CD4-positive, alpha-beta T cell (primary cell): ENCODE results near the gene ITLN2. TPM values are rescaled to one million over a fixed set of nuclear protein-coding genes. Genes with fewer than 3 reads are reported as not detected.
"Not testable (repeated sequence)": the region's sequence is repeated elsewhere in the genome, so short reads cannot be mapped to it uniquely, and the experiment has no call there.

ENCODE experiments used
- ATAC-seq: fragments of 200-7000 bp; cut with Tn5 transposase; one replicate; pipeline ENCODE4 v1.10.0; 2022; ENCODE audit warnings: mild to moderate bottlenecking; ENCODE audit not compliant: poor library complexity
- CTCF ChIA-PET: fragments of 350-600 bp; sonication (Branson Sonifier 250); formaldehyde crosslinking; loops from one replicate; lab custom pipeline; 2021; ENCODE audit warnings: antibody characterized with exemption, inconsistent platforms; lab: Charles Lee
- POLR2A ChIA-PET: fragments of 350-600 bp; sonication (Branson Sonifier 250); formaldehyde crosslinking; loops from one replicate; lab custom pipeline; 2021; ENCODE audit warnings: antibody characterized with exemption, inconsistent platforms; lab: Charles Lee
- DNase-seq, 14 experiments: peaks; one replicate each; pipeline ENCODE4 v3.0.0-alpha.2; 2013 to 2020; ENCODE audit warnings: mixed read lengths in 2 of 14
- H3K27ac ChIP-seq, 2 donors: one replicate each; pipeline versions ENCODE4 v1.5.1 to v1.7.0; 2013; ENCODE audit warnings: low read length in 2 of 2, low read depth in 1 of 2, mild to moderate bottlenecking in 1 of 2
- H3K27me3 ChIP-seq, 2 experiments: 1 replicate in 1 of 2; 2 replicates in 1 of 2; pipeline versions ENCODE4 v1.6.1 to v1.7.0; 2013; ENCODE audit warnings: low read length in 2 of 2, control low read depth in 1 of 2, mild to moderate bottlenecking in 1 of 2, moderate library complexity in 1 of 2; ENCODE audit not compliant: insufficient read depth in 2 of 2, control insufficient read depth in 1 of 2
- H3K36me3 ChIP-seq: one replicate; pipeline ENCODE4 v1.6.1; 2013; ENCODE audit warnings: low read length, control low read depth; ENCODE audit not compliant: insufficient read depth
- H3K4me1 ChIP-seq: one replicate; pipeline ENCODE4 v1.6.1; 2013; ENCODE audit warnings: low read length, control low read depth; ENCODE audit not compliant: insufficient read depth
- H3K4me3 ChIP-seq: one replicate; pipeline ENCODE4 v1.5.1; 2013; ENCODE audit warnings: mild to moderate bottlenecking, low read length, moderate library complexity
- H3K9me3 ChIP-seq, 2 experiments: 1 replicate in 1 of 2; 2 replicates in 1 of 2; pipeline versions ENCODE4 v1.6.1 to v1.7.0; 2013; ENCODE audit warnings: low read length in 2 of 2, mild to moderate bottlenecking in 2 of 2, control low read depth in 1 of 2, moderate library complexity in 1 of 2; ENCODE audit not compliant: control insufficient read depth in 1 of 2, insufficient read depth in 1 of 2
- H3K27ac Mint-ChIP-seq: one replicate; pipeline ENCODE4 v1.8.0; 2020; ENCODE audit warnings: mixed read lengths
- H3K27me3 Mint-ChIP-seq: one replicate; pipeline ENCODE4 v1.8.0; 2021; ENCODE audit warnings: mixed read lengths
- H3K36me3 Mint-ChIP-seq: one replicate; pipeline ENCODE4 v1.8.0; 2021; ENCODE audit warnings: low read depth, mixed read lengths
- H3K4me1 Mint-ChIP-seq: one replicate; pipeline ENCODE4 v1.8.0; 2021; ENCODE audit warnings: low read depth, mixed read lengths
- H3K4me3 Mint-ChIP-seq: one replicate; pipeline ENCODE4 v1.8.0; 2020; ENCODE audit warnings: mild to moderate bottlenecking, mixed read lengths
- H3K9me3 Mint-ChIP-seq: one replicate; pipeline ENCODE4 v1.8.0; 2020; ENCODE audit warnings: mixed read lengths
- intact Hi-C, 2 experiments: fragments of 100-400 bp; cut with DNase I in 1 of 2; cut with micrococcal nuclease in 1 of 2; formaldehyde crosslinking; loops; one replicate each; pipeline versions ENCODE4 v1.15.1 to v1.9.0; 2023 to 2025; cut with DNase I, micrococcal nuclease
- total RNA-seq, 174 experiments: library from RNA in 2 of 174; stranded (reverse) in 2 of 174; gene quantifications; one replicate each; pipeline ENCODE4 v1.2.3 and lab custom pipeline; 2021 to 2026
- TF ChIP-seq, protein P1 (sequence below): fragments of 200-600 bp; IDR thresholded peaks from one replicate; pipeline ENCODE4 v1.8.0; 2022; ENCODE audit warnings: antibody characterized with exemption, mild to moderate bottlenecking

ITLN2 gene
- total RNA-seq, 2 experiments from 2014 or later: not detected

DNA sequence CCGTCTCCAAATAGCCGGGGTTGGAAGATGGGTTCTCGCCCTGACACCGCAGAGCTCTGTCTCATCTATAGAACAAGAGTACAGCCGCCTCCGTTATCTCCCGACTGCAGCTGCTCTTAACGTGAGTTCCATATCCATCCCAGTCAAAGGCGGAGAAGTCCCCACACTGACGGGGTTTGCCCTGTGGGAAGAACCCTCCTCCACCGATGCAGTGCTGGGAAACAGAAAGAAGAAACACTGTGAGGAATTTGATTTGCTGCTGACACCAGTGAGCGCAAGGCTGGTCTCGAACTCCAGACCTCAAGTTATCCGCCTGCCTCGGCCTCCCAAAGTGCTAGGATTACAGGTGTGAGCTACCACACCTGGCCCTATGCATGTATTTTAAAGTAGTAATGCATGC is 9.5 kb downstream of the ITLN2 start:
- TF ChIP-seq, protein P1, sequence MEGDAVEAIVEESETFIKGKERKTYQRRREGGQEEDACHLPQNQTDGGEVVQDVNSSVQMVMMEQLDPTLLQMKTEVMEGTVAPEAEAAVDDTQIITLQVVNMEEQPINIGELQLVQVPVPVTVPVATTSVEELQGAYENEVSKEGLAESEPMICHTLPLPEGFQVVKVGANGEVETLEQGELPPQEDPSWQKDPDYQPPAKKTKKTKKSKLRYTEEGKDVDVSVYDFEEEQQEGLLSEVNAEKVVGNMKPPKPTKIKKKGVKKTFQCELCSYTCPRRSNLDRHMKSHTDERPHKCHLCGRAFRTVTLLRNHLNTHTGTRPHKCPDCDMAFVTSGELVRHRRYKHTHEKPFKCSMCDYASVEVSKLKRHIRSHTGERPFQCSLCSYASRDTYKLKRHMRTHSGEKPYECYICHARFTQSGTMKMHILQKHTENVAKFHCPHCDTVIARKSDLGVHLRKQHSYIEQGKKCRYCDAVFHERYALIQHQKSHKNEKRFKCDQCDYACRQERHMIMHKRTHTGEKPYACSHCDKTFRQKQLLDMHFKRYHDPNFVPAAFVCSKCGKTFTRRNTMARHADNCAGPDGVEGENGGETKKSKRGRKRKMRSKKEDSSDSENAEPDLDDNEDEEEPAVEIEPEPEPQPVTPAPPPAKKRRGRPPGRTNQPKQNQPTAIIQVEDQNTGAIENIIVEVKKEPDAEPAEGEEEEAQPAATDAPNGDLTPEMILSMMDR: no peak
- ChIA-PET POLR2A (no interaction called here), CTCF (no interaction called here)

DNA sequence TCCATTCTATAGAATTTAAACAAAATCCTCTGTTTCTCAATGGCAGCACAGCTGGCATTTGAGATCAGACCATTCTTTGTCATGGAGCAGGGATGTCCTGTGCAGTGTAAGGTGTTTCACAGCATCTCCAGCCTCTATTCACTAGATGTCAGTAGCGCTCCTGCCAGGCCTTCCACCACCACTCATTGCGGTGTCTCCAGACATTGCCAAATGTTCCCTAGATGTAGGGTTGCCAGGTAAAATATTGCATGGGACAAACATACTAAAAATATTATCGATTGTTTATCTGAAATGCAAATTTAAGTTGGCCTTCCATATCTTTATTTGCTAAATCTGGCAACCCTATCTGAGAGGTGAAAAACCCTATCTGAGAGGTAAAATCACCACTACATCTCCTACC is 11.7 kb downstream of the ITLN2 start:
- no peaks in the 10 kb centered on the region for H3K36me3 ChIP-seq
- H3K4me3 Mint-ChIP-seq: no peak overlapping the region
- TF ChIP-seq, protein P1: no peak
- DNase-seq (no peak), ATAC-seq (no peak)
- peaks cover 0 to 3% of the 10 kb centered on the region in 2 experiments for H3K27me3 ChIP-seq
- no peak overlapping the region for H3K27ac ChIP-seq
- no peaks in the 10 kb centered on the region for H3K9me3 Mint-ChIP-seq
- peaks cover 0 to 6% of the 10 kb centered on the region in 2 experiments for H3K9me3 ChIP-seq
- ChIA-PET CTCF (no interaction called here), POLR2A (no interaction called here)
- no peak overlapping the region for H3K4me3 ChIP-seq
- intact Hi-C loops: no loop called here
- no peak overlapping the region for H3K27ac Mint-ChIP-seq
- H3K36me3 Mint-ChIP-seq: no peaks in the 10 kb centered on the region
- H3K4me1 ChIP-seq: no peaks in the 10 kb centered on the region
- peaks cover 8% of the 10 kb centered on the region for H3K27me3 Mint-ChIP-seq
- H3K4me1 Mint-ChIP-seq: no peaks in the 10 kb centered on the region

More for the DNA sequence above, 9.5 kb downstream of the ITLN2 start:
- Histone ChIP-seq H3K27me3 (peaks cover 0 to 3% of the 10 kb centered on the region in 2 experiments), H3K4me3 (no peak overlapping the region), H3K9me3 (peaks cover 0 to 6% of the 10 kb centered on the region in 2 experiments), H3K27ac (no peak overlapping the region), H3K4me1 (no peaks in the 10 kb centered on the region), H3K36me3 (no peaks in the 10 kb centered on the region)
- intact Hi-C loops: no loop called here
- DNase-seq (no peak), ATAC-seq (no peak)
- Mint-ChIP-seq H3K36me3 (no peaks in the 10 kb centered on the region), H3K4me1 (no peaks in the 10 kb centered on the region), H3K27ac (no peak overlapping the region), H3K9me3 (no peaks in the 10 kb centered on the region), H3K27me3 (peaks cover 6% of the 10 kb centered on the region), H3K4me3 (no peak overlapping the region)

DNA sequence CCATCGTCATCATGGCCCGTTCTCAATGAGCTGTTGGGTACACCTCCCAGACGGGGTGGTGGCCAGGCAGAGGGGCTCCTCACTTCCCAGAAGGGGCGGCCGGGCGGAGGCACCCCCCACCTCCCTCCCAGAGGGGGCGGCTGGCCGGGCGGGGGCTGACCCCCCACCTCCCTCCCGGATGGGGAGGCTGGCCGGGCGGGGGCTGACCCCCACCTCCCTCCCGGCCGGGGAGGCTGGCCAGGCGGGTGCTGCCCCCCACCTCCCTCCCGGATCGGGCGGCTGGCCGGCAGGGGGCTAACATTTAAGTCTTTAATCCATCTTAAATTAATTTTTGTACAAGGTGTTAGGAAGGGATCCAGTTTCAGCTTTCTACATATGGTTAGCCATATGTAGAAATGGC is 17.9 kb downstream of the ITLN2 start:
- peaks cover 0 to 13% of the 10 kb centered on the region in 2 experiments for H3K9me3 ChIP-seq
- H3K27ac Mint-ChIP-seq, POLR2A ChIA-PET, CTCF ChIA-PET, H3K4me1 ChIP-seq, H3K4me1 Mint-ChIP-seq, H3K36me3 ChIP-seq, ATAC-seq, H3K9me3 Mint-ChIP-seq, DNase-seq, H3K27ac ChIP-seq, H3K27me3 Mint-ChIP-seq, intact Hi-C loops, H3K4me3 ChIP-seq, H3K4me3 Mint-ChIP-seq, H3K36me3 Mint-ChIP-seq, H3K27me3 ChIP-seq: not testable (repeated sequence)

DNA sequence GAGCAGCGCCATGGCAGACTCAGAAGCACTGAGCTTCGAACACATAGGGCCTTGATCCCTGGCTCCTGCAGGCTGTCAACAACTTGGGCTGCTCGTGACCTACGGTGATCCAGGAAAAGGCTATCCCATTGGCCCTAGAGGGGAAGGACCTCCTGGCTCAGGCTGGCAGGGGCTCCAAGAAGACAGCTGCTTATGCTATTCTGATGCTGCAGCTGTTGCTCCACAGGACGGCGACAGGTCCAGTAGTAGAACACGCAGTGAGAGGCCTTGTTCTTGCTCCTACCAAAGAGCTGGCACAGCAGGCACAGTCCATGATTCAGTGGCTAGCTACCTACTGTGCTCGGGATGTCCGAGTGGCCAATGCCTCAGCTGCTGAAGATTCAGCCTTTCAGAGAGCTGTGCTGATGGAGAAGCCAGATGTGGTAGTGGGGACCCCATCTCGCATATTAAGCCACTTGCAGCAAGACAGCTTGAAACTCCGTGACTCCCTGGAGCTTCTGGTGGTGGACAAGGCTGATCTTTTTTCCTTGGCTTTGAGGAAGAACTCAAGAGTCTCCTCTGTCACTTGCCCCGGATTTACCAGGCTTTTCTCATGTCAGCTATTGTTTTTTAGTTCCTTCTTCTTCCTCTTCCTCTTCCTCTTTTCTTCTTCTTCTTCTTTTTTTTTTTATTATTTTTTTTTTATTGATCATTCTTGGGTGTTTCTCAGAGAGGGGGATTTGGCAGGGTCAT is 18.9 kb downstream of the ITLN2 start:
- no peaks in the 10 kb centered on the region for H3K4me1 Mint-ChIP-seq
- Histone ChIP-seq H3K4me3 (no peak overlapping the region), H3K27me3 (no peaks in the 10 kb centered on the region), H3K4me1 (no peaks in the 10 kb centered on the region), H3K36me3 (no peaks in the 10 kb centered on the region), H3K9me3 (peaks cover 0 to 9% of the 10 kb centered on the region in 2 experiments), H3K27ac (no peak overlapping the region)
- TF ChIP-seq, protein P1: no peak
- H3K4me3 Mint-ChIP-seq: no peak overlapping the region
- no peaks in the 10 kb centered on the region for H3K36me3 Mint-ChIP-seq
- no peaks in the 10 kb centered on the region for H3K9me3 Mint-ChIP-seq
- peaks cover 5% of the 10 kb centered on the region for H3K27me3 Mint-ChIP-seq
- ChIA-PET POLR2A (no interaction called here), CTCF (no interaction called here)
- no peak for ATAC-seq
- intact Hi-C loops: no loop called here
- DNase-seq: no peak
- H3K27ac Mint-ChIP-seq: no peak overlapping the region

DNA sequence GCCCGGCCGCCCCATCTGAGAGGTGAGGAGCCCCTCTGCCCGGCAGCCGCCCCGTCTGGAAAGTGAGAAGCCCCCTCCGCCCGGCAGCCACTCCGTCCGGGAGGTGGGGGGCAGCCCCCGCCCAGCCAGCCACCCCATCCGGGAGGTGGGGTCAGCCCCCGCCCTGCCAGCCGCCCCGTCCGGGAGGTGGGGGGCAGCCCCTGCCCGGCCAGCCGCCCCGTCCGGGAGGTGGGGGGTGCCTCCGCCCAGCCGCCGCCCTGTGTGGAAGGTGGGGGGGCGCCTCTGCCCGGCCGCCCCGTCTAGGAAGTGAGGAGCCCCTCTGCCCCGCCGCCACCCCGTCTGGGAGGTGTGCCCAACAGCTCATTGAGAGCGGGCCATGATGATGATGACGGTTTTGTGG is 21.3 kb downstream of the ITLN2 start:
- intact Hi-C loops, H3K27ac Mint-ChIP-seq, H3K9me3 ChIP-seq, H3K9me3 Mint-ChIP-seq, H3K4me1 Mint-ChIP-seq, H3K36me3 Mint-ChIP-seq, H3K4me1 ChIP-seq, H3K27me3 Mint-ChIP-seq, H3K36me3 ChIP-seq, DNase-seq, POLR2A ChIA-PET, H3K4me3 ChIP-seq, H3K27me3 ChIP-seq, ATAC-seq, CTCF ChIA-PET, H3K4me3 Mint-ChIP-seq, H3K27ac ChIP-seq: not testable (repeated sequence)
